ENCODE measurements around the gene NRXN2. TPM values are rescaled to one million over a fixed set of nuclear protein-coding genes. Genes with fewer than 3 reads are reported as not detected.

The NRXN2 gene
- total RNA-seq, 1 donor from 2014 or later: 2.2 TPM

DNA sequence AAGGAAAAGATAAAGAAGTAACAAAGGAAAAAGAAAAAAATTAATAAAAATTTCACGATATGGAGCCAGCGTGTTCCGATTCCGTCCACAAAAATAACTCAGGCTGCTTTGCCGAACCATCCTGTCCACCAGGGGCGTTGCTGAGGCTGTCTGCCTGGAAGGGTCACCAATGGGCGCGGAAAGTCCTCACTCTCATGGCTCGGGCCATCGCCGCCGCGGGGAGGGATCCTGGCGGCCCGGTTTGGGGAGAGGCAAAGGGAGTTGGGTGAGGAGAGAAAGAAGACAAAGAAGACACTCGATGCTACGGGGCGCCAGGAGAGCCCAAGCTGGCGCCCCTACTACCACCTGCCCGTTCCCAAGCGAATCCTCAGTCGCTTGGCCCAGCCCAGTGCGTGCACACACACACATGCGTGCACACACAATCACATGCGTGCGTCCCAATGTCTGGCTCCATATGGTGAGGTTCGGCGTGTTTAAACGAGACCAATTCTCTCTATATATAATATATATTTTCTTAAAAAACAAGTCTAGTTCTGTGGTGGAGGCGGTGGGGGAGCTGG, 42.4 kb upstream of the NRXN2 start:
- peaks cover 49% of the 10 kb centered on the region for H3K79me2 ChIP-seq (ENCODE audit: low read depth)
- H4K20me1 ChIP-seq (ENCODE audit: low read depth): peaks cover 100% of the 10 kb centered on the region
- peaks cover 21% of the 10 kb centered on the region for H3K36me3 ChIP-seq
- Mint-ChIP-seq H3K4me1 (peaks cover 73% of the 10 kb centered on the region), H3K9me3 (no peaks in the 10 kb centered on the region), H3K4me3 (peak overlapping the region; percentile 54), H3K27ac (no peak overlapping the region), H3K27me3 (ENCODE audit: insufficient read depth, low read depth) (peaks cover 19% of the 10 kb centered on the region), H3K36me3 (peaks cover 41% of the 10 kb centered on the region)
- H3K4me2 ChIP-seq: no peak overlapping the region
- H3K4me1 ChIP-seq: peaks cover 48% of the 10 kb centered on the region
- H3K4me3 ChIP-seq: no peak overlapping the region
- no peaks in the 10 kb centered on the region for H3K9me3 ChIP-seq (ENCODE audit: low read depth)
- peak; percentile 45 for DNase-seq (ENCODE audit: low spot score)
- peaks cover 98% of the 10 kb centered on the region for H3F3A ChIP-seq (ENCODE audit: low read depth)
- TF ChIP-seq EZH2 (IDR thresholded peaks at IDR 0.05) (no peak), CTCF (IDR thresholded peaks at IDR 0.05) (peak; percentile 45)
- peak overlapping the region; percentile 63 for H3K27ac ChIP-seq
- H3K9ac ChIP-seq: no peak overlapping the region
- no peaks in the 10 kb centered on the region for H3K27me3 ChIP-seq
- H2AFZ ChIP-seq (replicated peaks): no peak overlapping the region

DNA sequence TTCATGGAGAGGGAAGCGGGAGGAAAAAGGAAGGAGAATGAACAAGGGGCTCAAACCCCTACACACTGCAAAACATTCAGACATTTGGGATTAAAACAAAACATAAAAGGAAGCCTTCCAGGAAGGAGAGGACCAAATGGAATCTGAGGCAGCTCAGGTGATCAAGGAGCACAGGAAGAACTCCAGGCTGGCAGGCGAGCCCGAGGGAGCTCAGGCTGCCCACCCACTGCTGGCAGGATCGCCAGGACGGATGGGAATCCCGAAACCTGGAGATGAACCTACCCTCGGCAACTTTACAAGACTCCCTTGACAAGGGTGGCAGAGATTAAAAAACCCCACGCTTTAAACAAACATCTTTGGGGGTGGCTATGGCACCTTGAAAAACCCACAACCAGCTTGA, 41.8 kb upstream of the NRXN2 start:
- Histone ChIP-seq H3K36me3 (peaks cover 19% of the 10 kb centered on the region), H2AFZ (replicated peaks) (no peak overlapping the region), H3K27me3 (no peaks in the 10 kb centered on the region), H3K27ac (peak overlapping the region; percentile 63), H3K9me3 (ENCODE audit: low read depth) (no peaks in the 10 kb centered on the region), H3K4me1 (peaks cover 53% of the 10 kb centered on the region), H3K79me2 (ENCODE audit: low read depth) (peaks cover 43% of the 10 kb centered on the region), H3K9ac (no peak overlapping the region), H3K4me3 (no peak overlapping the region), H3K4me2 (no peak overlapping the region), H4K20me1 (ENCODE audit: low read depth) (peaks cover 98% of the 10 kb centered on the region), H3F3A (ENCODE audit: low read depth) (peaks cover 98% of the 10 kb centered on the region)
- Mint-ChIP-seq H3K36me3 (peaks cover 39% of the 10 kb centered on the region), H3K9me3 (no peaks in the 10 kb centered on the region), H3K4me3 (peak overlapping the region; percentile 54), H3K4me1 (peaks cover 79% of the 10 kb centered on the region), H3K27ac (no peak overlapping the region), H3K27me3 (ENCODE audit: insufficient read depth, low read depth) (peaks cover 24% of the 10 kb centered on the region)
- no peak for DNase-seq (ENCODE audit: low spot score)
- TF ChIP-seq EZH2phosphoT487 (IDR thresholded peaks at IDR 0.05) (no peak), CTCF (IDR thresholded peaks at IDR 0.05) (no peak), EZH2 (IDR thresholded peaks at IDR 0.05) (no peak)

- no peaks in the 10 kb centered on the region for H3K27me3 ChIP-seq
- Mint-ChIP-seq H3K36me3 (peaks cover 34% of the 10 kb centered on the region), H3K27ac (peak overlapping the region; percentile 38), H3K9me3 (no peaks in the 10 kb centered on the region), H3K4me1 (peaks cover 81% of the 10 kb centered on the region), H3K4me3 (peak overlapping the region; percentile 66), H3K27me3 (ENCODE audit: insufficient read depth, low read depth) (peaks cover 26% of the 10 kb centered on the region)
- H4K20me1 ChIP-seq (ENCODE audit: low read depth): peaks cover 92% of the 10 kb centered on the region
- peaks cover 59% of the 10 kb centered on the region for H3K4me1 ChIP-seq
- peaks cover 36% of the 10 kb centered on the region for H3K79me2 ChIP-seq (ENCODE audit: low read depth)
- no peak overlapping the region for H2AFZ ChIP-seq (replicated peaks)
- no peak for TF ChIP-seq EZH2phosphoT487 (IDR thresholded peaks at IDR 0.05)
- no peak for TF ChIP-seq CTCF (IDR thresholded peaks at IDR 0.05)
- TF ChIP-seq EZH2 (IDR thresholded peaks at IDR 0.05): no peak
- H3K9me3 ChIP-seq (ENCODE audit: low read depth): no peaks in the 10 kb centered on the region
- DNase-seq (ENCODE audit: low spot score): peak; percentile 43
- peaks cover 14% of the 10 kb centered on the region for H3K36me3 ChIP-seq
- no peak overlapping the region for H3K9ac ChIP-seq
- H3K4me3 ChIP-seq: no peak overlapping the region
- peak overlapping the region; percentile 27 for H3K4me2 ChIP-seq
- H3F3A ChIP-seq (ENCODE audit: low read depth): peaks cover 97% of the 10 kb centered on the region
- peak overlapping the region; percentile 63 for H3K27ac ChIP-seq
These were observed 41.1 kb upstream of the NRXN2 start for GRCh38 chr11:64764040-64764611.
